Activated T-helper 1 cell treated with Interleukin-2 at 50 U/mL for 16 hours (primary cell): Measurements from ENCODE around the gene MDK.

ENCODE experiments used
- DNase-seq: peaks from one replicate; pipeline ENCODE4 v3.0.0-alpha.2; 2020; ENCODE audit warnings: low read depth

MDK gene

GRCh38 chr11:46383404-46383758, 1.9 kb downstream of the MDK start:
- no peak for DNase-seq

DNA sequence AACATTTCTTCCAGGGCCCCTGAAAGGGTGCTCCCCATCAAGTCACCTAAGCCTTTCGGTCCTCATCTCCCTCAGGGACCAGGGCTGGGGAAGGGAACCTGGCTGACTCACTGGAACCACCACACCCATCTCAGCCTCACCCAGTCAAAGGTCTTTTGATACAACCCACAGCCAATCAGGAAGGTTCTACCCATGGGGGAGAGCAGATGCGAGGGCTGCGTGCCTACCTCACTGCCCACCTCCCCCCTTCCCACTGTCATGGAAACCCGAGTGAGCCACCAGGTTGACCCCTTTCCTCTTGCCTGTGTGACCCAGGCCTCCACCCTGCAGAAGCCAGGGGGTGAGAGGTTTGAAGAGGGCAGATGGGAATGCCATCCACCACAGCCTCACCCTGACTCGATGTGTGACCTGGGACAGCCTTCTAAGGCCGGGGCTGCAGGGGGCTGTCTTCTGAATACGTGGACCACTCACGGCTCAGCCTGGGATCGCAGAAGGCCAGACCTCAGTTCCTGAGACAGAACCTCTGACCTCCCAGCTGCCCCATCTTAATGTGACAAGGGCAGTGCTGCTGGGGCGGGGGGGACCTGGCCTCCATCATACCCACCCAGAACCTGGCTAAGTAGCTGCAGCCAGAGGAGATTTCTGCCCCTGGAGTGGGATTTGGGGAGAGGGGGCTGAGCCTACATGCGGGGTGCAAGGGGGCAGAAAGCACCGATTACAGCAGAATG, 2.7 kb downstream of the MDK start:
- DNase-seq, result no peak

GRCh38 chr11:46385169-46386004, 3.9 kb downstream of the MDK start:
- no peak for DNase-seq

DNA sequence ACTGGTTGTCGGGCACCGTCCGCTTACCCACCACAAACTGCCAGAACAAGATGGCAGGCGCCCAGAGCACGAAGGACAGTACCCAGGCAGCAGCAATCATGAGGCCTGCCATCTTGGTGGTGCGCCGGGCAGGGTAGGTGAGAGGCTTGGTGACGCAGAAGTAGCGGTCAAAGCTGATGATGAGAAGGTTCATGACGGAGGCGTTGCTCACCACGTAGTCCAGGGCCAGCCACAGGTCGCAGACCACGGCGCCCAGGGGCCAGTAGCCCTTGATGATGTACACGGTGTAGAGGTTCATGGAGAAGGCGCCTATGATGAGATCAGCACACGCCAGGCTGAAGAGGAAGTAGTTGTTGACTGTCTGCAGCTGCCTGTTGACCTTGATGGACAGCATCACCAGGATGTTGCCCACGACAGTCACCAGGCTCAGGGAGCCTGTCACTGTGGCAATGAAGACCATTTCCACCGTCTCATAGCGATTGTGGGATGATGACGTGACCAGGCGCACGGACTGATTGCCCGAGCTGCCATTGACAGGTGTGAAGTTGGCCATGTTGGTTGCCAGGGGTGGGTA, 4.6 kb downstream of the MDK start:
- no peak for DNase-seq

DNA sequence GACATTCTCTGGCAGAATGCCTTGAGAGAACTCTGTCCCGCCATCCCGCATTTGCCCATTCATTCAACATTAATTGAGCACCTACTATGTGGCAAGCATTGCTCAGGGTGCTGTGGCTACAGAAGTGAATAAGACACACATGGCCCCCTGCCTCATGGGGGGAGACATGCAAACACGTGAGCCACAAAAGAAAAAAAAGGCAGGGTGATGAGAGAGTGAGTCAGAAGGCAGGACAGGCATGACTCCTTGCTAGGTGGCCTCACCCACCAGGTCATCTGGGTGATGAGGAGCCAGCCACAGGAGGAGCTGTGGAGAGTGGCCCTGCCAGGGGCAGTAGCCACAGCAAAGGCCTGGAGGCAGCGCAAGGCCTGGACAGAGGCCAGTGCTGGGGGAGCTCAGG, 5.2 kb downstream of the MDK start:
- no peak for DNase-seq

GRCh38 chr11:46387456-46387855, 6.0 kb downstream of the MDK start:
- no peak for DNase-seq

GRCh38 chr11:46387919-46388618, 6.6 kb downstream of the MDK start:
- no peak for DNase-seq

DNA sequence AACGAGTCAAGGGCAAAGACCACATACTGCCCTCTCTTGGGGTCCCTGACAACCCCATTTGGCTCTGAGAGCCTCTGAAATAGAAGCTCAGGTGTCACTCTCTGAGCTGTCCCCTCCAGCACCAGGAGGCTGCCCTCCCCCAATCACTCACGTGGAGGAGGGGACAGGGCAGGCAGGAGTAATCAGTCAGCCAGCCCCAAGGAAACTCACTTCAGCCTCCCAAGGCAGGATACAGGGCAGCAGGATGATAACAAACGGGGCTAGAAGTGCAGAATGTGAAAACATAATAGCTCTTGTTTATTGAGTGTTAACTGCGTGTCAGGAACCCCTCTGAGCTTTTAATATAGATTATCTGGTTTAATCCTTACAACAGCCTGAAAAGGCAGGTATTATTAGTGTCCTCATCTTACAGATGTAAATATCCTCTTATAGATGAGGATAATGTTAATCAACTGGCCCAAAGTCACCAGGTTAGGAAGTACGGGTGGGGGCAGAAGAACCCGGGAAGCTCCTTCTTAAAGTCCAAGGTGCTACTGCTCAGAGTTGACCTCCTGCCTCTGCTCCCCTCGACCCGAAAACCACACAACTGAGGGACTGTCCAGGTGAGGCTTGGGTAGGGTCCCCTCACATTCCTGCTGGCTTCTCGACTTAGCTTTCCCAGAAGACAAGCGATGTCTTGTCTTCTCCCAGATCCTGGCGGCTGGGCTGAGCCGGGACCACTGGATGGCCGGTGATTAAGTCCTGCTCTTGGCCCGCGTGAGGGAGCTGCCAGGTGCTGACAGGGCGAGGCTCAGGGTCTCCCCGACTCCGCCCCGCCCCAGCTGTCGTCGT, 7.4 kb downstream of the MDK start:
- DNase-seq, result no peak

- DNase-seq, result no peak
Measured at GRCh38 chr11:46389450-46390330, 8.2 kb downstream of the MDK start.

DNA sequence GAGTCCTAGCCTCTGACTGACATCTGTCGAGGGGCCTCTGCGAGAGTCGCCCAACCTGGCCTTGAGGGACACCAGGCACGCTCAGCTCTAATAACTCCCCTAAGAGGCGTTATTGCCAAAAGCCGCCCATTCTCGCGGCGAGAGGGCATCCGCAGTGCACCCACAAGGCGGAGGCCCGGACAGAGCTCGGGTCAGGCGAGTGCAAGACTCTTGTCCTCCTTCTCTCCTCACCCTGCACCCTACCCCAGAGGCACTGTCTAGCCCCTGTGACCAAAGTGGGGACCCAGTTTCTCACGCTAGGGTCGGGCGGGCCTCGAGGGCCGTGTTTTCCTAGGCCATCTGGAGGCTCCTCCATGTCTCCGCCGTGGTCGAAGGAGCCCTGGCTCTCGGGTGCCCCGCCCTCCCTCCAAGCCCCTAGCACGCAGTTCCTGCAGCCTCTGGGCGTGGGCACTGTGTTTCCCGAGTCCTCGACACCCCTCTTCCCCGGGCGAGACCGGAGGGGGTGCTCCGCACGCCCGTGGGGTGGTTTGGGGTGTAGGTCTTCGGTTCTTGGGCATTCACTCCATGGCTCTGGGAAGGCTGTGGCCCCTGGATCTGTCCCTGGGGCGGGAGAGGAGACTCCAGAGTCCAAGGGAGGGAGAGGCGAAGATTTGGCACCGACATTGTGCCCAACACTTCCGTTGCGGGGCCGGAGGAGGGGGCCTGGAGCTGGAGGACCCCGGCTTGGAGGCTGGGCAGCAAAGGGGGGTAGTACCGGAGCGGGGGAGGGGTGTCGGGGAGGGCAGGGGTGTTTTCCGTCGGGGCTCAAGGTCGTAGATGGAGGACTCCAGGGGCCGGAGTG, 9.1 kb downstream of the MDK start:
- no peak for DNase-seq

- no peak for DNase-seq
Measured at GRCh38 chr11:46391186-46391577, 9.7 kb downstream of the MDK start.

GRCh38 chr11:46391578-46392420, 10.3 kb downstream of the MDK start, which contains the start of gene CHRM4:
TSS of gene CHRM4 (minus strand) at chr11:46391776. CDS start at chr11:46386557, 5,219 bp downstream.
- DNase-seq, result no peak

DNA sequence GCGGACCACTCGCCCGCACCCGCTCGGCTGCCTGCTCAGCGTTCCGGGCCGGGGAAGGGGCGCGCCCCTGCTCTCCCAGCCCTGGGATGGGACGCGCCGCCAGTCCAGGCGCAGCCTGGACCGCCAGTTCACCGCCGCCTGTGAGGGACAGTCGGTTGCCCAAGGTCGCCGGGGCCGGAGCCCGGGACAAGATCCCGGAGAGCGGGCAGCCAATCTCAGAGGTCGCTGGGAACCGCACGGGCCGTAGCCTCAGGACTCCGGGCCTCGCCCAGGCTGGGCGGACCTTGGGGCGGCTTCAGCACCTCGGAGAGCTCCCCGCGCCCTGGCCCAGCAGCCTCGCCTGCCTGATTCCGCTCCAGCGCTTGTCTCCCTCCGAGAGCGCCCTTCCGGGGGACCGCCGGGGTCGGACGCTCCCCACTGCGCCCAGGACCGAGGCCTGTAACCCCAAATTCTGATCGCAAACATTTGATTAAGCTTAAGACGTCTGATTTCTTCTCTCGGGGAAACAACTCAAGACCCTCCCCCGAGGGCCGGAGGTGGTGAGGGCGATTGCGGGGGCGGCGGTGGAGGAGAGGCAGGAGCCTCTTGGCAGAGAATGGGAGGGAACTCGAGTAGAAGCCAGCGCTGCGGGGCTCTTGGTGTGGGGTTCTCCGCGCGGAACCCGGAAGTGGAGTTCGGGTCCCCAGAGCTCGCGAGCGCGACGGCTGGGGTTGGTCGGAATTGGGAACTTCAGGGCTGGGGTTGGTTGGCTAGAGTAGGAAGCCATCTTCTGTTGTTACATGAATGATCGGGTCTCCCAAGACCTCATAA, 11.2 kb downstream of the MDK start:
- DNase-seq, result peak; percentile 62

- no peak for DNase-seq
Measured at GRCh38 chr11:46393231-46393616, 11.8 kb downstream of the MDK start.

- DNase-seq, result no peak
Measured at GRCh38 chr11:46393759-46394158, 12.3 kb downstream of the MDK start.

DNA sequence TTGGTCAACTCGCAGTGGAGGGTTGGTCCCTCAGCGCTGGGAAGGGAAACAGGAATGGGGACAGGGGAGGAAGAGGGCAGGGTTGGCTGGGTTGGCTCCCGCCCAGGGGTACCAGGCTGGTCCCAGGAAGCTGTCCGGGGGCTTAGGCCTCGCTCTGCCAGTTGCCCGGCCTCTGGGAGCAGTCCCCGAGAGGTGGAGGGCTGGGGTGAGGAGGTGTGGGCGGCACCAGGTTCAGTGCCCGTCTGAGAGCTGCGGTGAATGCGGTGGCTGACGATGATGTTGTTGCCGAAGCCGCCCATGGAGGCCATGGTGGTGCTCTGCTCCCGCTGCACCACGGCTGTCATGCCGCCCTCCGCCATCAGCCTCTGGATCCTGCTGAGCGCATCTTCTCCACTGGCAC, 16.1 kb downstream of the MDK start:
- DNase-seq, result no peak

- no peak for DNase-seq
Measured at GRCh38 chr11:46402957-46403902, 21.8 kb downstream of the MDK start.
